Activated effector memory CD4-positive, alpha-beta T cell treated with anti-CD3 and anti-CD28 coated beads, Interleukin-2, amount 50 U/mL, for 16 hours (primary cell): Measurements from ENCODE around the gene VAV3.
"Not testable (repeated sequence)": the region's sequence is repeated elsewhere in the genome, so short reads cannot be mapped to it uniquely, and the experiment has no call there.

Experiments
- DNase-seq: peaks from one replicate; pipeline ENCODE4 v3.0.0-alpha.2; 2020

VAV3 gene

GRCh38 chr1:107883562-107883961 lies 81.4 kb downstream of the VAV3 start:
- no peak for DNase-seq

DNA sequence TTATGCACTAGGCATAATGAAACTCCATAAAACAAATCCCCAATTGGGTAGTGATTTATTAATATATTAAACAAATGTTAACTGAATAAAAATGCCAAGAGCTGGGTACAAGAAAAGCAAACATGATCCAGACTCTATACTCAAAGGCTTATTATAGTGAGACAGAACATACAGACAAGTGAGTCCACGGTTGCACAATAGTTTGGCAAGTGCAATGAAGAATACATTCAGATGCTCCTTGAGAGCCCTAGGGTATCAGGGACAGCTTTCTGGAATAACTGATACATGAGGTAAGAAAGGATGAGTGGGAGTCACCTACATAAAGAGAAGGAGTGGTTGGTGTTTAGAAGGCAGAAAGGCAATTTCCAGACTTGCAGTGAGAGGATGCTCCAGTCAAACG lies 85.1 kb downstream of the VAV3 start:
- no peak for DNase-seq

GRCh38 chr1:107879346-107879745 lies 85.6 kb downstream of the VAV3 start:
- no peak for DNase-seq

GRCh38 chr1:107877745-107878144 lies 87.2 kb downstream of the VAV3 start:
- DNase-seq: no peak

DNA sequence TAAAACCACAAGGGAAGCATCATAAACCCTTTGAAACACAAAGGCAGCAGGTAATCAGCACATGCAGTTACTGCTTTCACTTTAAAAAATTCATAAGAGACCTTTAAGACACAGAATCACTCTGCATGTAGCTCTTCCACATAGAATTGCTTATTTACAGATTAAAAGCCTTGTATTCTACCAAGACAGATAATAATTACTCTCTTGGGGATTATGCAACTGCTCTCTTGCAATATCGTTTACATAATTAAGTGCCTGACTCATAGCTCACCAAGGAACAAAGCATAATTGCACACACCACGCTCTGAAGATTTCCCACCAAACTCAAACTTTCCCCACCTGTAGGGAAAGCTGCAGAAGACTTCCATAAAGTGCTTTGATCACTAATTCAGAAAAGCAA lies 87.9 kb downstream of the VAV3 start:
- DNase-seq: no peak

- DNase-seq: no peak
Measured at GRCh38 chr1:107875689-107876088, 89.3 kb downstream of the VAV3 start.

- no peak for DNase-seq
Measured at GRCh38 chr1:107874221-107874620, 90.8 kb downstream of the VAV3 start.

GRCh38 chr1:107871687-107872395 lies 93.1 kb downstream of the VAV3 start:
- DNase-seq: no peak

- DNase-seq: no peak
Measured at GRCh38 chr1:107871259-107871658, 93.7 kb downstream of the VAV3 start.

GRCh38 chr1:107870696-107871095 lies 94.3 kb downstream of the VAV3 start:
- DNase-seq: no peak

GRCh38 chr1:107867897-107868296 lies 97.1 kb downstream of the VAV3 start:
- no peak for DNase-seq

DNA sequence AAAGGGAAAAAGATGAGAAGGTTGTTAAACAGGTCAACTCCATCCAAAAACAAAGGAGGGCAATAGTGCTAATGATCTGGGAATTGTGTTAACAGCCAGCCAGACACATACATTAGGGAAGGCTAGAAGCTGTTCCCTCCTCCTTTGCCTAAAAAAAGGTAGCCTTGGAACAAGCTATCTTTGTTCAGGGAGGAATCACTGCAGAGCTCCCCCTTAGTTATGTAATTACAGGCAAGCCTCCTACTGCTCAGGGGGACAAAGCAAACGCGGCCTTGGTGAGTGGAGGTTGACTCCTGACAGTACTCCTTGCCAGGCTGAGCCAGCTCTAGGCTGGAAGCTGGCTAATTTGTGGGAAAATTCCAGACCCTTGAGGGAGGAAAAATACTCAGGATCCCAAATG lies 97.6 kb downstream of the VAV3 start:
- DNase-seq: no peak

DNA sequence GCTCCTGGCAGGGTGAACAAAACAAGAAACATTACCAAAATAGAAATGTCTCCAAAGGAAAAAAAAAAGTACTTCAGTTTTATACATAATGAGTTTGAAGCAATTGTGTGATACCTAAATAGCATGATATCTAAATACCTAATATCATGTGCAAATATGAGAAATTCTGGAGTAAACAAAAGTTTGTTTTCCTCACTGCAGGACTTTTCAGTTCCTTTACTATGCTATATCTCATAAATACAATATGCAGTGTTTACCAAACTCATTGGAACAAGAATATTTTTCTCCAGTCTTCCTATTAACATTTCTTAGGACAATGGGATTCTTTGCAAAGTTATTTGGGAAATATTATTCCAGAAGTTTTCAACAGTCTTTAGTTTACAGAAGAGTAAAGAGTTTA lies 98.1 kb downstream of the VAV3 start:
- DNase-seq: no peak

DNA sequence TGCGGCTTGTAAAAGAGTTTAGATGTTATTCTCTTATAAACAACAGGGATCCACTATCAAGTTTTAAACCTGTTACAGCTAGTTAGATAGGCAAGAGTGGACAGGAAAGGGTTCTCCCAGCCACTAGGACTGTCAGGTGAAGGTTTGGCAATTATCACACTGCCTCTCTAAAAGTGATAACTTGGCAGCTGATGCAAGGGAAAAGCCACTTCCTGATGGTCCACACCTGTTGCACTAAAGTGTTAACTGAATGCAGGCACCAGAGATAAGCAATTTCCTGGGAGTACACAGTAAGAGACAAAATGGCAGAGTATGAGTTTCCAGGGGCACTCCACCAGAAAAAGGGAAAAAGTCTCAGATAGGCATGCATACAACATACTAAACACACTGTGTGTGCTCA lies 99.4 kb downstream of the VAV3 start:
- DNase-seq: no peak

- no peak for DNase-seq
Measured at GRCh38 chr1:107863342-107863741, 101.6 kb downstream of the VAV3 start.

DNA sequence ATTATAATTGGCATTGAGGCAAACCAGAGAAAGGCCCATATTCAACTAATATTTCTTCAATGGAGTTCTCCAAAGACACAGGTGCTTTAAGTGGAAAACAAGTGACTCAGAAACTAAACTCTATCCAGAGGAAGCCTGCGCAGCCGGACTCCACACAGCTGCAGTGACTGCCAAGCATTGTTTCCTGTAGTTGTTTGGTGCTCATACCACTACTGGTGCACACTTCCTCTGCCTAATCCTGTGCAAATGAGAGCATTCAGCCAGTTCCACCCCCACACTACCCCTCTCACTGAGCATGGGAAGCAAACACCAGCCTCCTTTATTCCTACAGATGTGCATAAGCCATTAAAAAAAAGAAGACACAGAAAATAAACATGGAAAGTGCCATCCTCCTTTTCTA lies 102.9 kb downstream of the VAV3 start:
- no peak for DNase-seq

GRCh38 chr1:107858323-107858722 lies 106.7 kb downstream of the VAV3 start:
- no peak for DNase-seq

DNA sequence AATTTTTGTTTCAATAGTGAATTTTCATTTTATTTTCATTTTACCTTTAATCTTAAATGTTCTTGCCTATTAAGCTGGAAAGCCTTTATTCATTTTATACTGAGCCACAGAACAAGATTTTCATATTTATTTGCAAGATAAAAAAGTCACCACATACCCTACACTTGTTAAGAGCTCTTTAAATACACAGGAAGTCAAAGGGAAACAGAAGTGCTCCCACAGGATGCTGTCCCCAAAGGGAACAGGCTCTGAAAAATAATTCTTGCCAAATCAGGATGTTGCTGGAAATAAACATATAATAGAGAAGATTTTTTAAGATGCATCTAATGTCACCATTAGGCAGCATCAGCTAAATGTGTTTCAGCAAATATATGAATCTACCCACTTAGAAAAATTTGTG lies 113.6 kb downstream of the VAV3 start:
- no peak for DNase-seq

DNA sequence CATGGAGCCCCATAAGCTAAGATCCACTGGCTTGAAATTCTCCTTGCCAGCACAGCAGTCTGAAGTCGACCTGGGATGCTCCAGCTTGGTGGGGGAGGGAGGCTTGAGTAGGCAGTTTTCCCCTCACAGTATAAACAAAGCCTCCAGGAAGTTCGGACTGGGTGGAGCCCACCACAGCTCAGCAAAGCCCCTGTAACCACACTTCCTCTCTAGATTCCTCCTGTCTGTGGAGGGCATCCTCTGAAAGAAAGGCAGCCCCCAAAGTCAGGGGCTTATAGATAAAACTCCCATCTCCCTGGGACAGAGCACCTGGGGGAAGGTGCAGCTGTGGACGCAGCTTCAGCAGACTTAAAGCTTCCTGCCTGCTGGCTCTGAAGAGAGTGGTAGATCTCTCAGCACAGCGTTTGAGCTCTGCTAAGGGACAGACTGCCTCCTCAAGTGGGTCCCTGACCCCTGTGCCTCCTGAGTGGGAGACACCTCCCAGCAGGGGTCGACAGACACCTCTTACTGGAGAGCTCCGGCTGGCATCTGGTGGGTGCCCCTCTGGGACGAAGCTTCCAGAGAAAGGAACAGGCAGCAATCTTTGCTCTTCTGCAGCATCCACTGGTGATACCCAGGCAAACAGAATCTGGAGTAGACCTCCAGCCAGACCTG lies 120.3 kb downstream of the VAV3 start:
- not testable (repeated sequence) for DNase-seq

GRCh38 chr1:107843989-107844388 lies 121.0 kb downstream of the VAV3 start:
- DNase-seq: no peak

DNA sequence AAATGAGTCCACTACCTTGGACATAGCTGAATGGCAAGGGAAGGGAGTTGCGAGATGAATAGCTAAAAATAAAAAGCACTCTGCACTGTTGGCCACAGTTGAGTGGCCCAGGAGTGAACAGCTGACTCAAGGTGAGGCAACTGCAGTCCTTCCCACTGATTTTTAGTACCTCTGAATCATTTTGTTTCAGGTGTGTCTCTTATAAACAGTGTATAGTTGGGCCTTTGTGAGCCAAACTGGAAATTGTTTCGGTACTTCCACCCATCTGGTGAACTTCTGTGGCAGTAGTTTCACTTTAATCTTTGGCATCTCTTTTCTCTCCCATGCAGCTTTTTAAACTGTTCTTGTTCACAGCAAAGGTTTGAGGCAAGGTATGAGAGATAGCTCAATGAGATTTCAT lies 122.7 kb downstream of the VAV3 start:
- DNase-seq: no peak

DNA sequence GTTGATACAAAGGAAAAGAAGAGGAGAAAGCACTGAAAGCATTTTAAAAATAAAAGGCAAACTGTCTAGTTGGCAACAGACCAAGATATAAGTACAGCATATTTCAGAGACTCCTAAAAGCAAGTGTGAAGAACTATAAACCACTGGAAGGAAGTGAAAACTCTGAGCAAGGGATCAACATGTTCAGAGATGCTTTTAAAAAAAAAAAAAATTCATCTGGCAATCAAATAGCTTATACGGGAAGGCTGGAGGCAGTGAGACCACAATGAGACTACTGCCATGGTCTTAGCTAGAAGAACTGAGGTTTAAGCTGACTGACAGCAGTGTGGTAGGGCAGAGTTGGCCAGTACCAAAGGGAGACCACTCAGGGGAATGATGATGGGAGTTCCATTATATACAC lies 124.3 kb downstream of the VAV3 start:
- no peak for DNase-seq

DNA sequence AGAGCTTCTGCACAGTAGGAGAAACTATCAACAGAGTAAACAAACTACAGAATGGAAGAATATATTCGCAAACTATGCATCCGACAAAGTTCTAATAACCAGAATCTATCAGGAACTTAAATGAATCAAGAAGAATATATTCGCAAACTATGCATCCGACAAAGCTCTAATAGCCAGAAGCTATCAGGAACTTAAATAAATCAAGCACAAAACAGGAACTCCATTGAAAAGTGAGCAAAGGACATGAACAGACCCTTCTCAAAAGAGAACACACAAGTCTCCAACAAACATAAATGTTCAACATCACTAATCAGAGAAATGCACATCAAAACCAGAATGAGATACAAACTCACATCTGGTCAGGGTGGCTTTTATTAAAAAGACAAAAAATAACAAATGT lies 126.9 kb downstream of the VAV3 start:
- DNase-seq: no peak

- DNase-seq: no peak
Measured at GRCh38 chr1:107835151-107835670, 129.8 kb downstream of the VAV3 start.

GRCh38 chr1:107833061-107833460 lies 131.9 kb downstream of the VAV3 start:
- no peak for DNase-seq
